HEK293 (cell line): Measurements from ENCODE around the gene SCUBE1.
A peak's percentile ranks its signal among the peaks of the same experiment; 100 is the strongest.

Source experiments
- BCL11A ChIP-seq: fragments of 450-650 bp; formaldehyde crosslinking; IDR thresholded peaks from 2 replicates; pipeline ENCODE4 v1.5.1; 2016; ENCODE audit warnings: low read depth, missing biosample characterization, missing genetic modification characterization
- KLF1 ChIP-seq: fragments of 450-650 bp; formaldehyde crosslinking; IDR thresholded peaks from 2 replicates; pipeline ENCODE4 v1.5.1; 2016; ENCODE audit warnings: missing biosample characterization, missing genetic modification characterization
- RBAK ChIP-seq: fragments of 450-650 bp; formaldehyde crosslinking; IDR thresholded peaks from 2 replicates; pipeline ENCODE4 v1.5.1; 2016; ENCODE audit warnings: missing biosample characterization, missing genetic modification characterization
- ZNF423 ChIP-seq: fragments of 450-650 bp; formaldehyde crosslinking; IDR thresholded peaks from 2 replicates; pipeline ENCODE4 v1.5.1; 2016; ENCODE audit warnings: missing biosample characterization, missing genetic modification characterization
- ZNF629 ChIP-seq: fragments of 450-650 bp; formaldehyde crosslinking; IDR thresholded peaks from 2 replicates; pipeline ENCODE4 v1.5.1; 2017; ENCODE audit warnings: missing biosample characterization, missing genetic modification characterization
- ZNF707 ChIP-seq: fragments of 450-650 bp; formaldehyde crosslinking; IDR thresholded peaks from 2 replicates; pipeline ENCODE4 v1.5.1; 2016; ENCODE audit warnings: missing biosample characterization, missing genetic modification characterization

GRCh38 chr22:43345761-43346301 lies 2.7 kb upstream of the SCUBE1 start:
- TF ChIP-seq ZNF629 (tag by site-specific recombination) (peak; percentile 62), ZNF707 (tag by site-specific recombination) (no peak), RBAK (tag by site-specific recombination) (no peak), KLF1 (tag by site-specific recombination) (no peak), ZNF423 (tag by site-specific recombination) (no peak), BCL11A (tag by site-specific recombination) (no peak)
